K562 (cell line): ENCODE results near the gene NSDHL. TPM values are rescaled to one million over a fixed set of nuclear protein-coding genes. Genes with fewer than 3 reads are reported as not detected.

ENCODE experiments used
- ATAC-seq: fragments of 200-7000 bp; cut with Tn5 transposase; 3 replicates; pipeline ENCODE4 v1.9.1; 2020; ENCODE audit warnings: moderate library complexity
- BruUV-seq: library from RNA; stranded (reverse); fragments of 400-500 nt; replicated peaks from 2 replicates; lab custom pipeline; 2021; lab: Mats Ljungman, UMichigan
- CTCF ChIA-PET: fragments of 300-600 bp; formaldehyde crosslinking; extraction: SDS; loops from one replicate; lab custom pipeline; 2021; ENCODE audit warnings: low intra/inter-chr PET ratio; lab: Yijun Ruan, JAX
- POLR2A ChIA-PET: fragments of 300-600, 350-650 bp; sonication (Branson Sonifier 250); formaldehyde crosslinking; extraction: SDS; loops from one replicate; lab custom pipeline; 2021; ENCODE audit warnings: antibody characterized with exemption, inconsistent platforms; lab: Yijun Ruan, JAX
- DNase-seq, 4 experiments: peaks; one replicate each; pipeline versions ENCODE4 v3.0.0 to v3.0.0-alpha.2; 2011 to 2018; ENCODE audit warnings: low spot score in 3 of 4, mixed read lengths in 3 of 4; ENCODE audit errors: extremely low read depth in 1 of 4
- FAIRE-seq: peaks from 2 replicates; lab custom pipeline; 2011; peaks lifted over from hg19 to GRCh38; lab: Jason Lieb, UNC
- H2AFZ ChIP-seq: 2 replicates; pipeline ENCODE4 v1.6.0; 2011; ENCODE audit warnings: low read depth, low read length, control low read depth, inconsistent platforms
- H3K27ac ChIP-seq: fragments of 200-600 bp; 3 replicates; pipeline ENCODE4 v1.8.0; 2011; ENCODE audit warnings: low read depth, mild to moderate bottlenecking, control low read depth, inconsistent platforms, low read length, moderate library complexity, mixed read lengths; ENCODE audit errors: extremely low read depth
- H3K27me3 ChIP-seq, 2 experiments: fragments of 300-600 bp in 1 of 2; 2 replicates in 1 of 2; 3 replicates in 1 of 2; pipeline versions ENCODE4 v1.6.0 to v1.8.0; 2011; ENCODE audit warnings: inconsistent platforms in 2 of 2, low read length in 2 of 2, mild to moderate bottlenecking in 1 of 2, mixed read lengths in 1 of 2, moderate library complexity in 1 of 2; ENCODE audit not compliant: control insufficient read depth in 2 of 2, insufficient read depth in 2 of 2
- H3K36me3 ChIP-seq: fragments of 300-600 bp; 3 replicates; pipeline ENCODE4 v1.8.0; 2011; ENCODE audit warnings: mild to moderate bottlenecking, low read length, inconsistent platforms; ENCODE audit not compliant: control insufficient read depth, insufficient read depth
- H3K4me1 ChIP-seq, 2 experiments: fragments of 200-600 bp in 1 of 2; replicated peaks in 1 of 2; 2 replicates in 1 of 2; 3 replicates in 1 of 2; pipeline versions ENCODE4 v1.5.1 to v1.8.0; 2011; ENCODE audit warnings: inconsistent platforms in 2 of 2, low read length in 2 of 2, mild to moderate bottlenecking in 1 of 2, mixed read lengths in 1 of 2, moderate library complexity in 1 of 2; ENCODE audit not compliant: control insufficient read depth in 2 of 2, insufficient read depth in 2 of 2
- H3K4me2 ChIP-seq: 2 replicates; pipeline ENCODE4 v1.6.1; 2011; ENCODE audit warnings: low read length, control low read depth, inconsistent platforms, mixed read lengths; ENCODE audit not compliant: insufficient read depth
- H3K4me3 ChIP-seq: fragments of 200-600 bp; sonication (generic), shearing (Covaris generic); 2 replicates; pipeline ENCODE4 v1.5.1; 2016; ENCODE audit warnings: control low read depth, inconsistent platforms
- H3K79me2 ChIP-seq: fragments of 200-600 bp; 3 replicates; pipeline ENCODE4 v1.8.0; 2011; ENCODE audit warnings: low read length, inconsistent platforms; ENCODE audit not compliant: control insufficient read depth, insufficient read depth
- H3K9ac ChIP-seq, 2 experiments: 2 replicates each; pipeline versions ENCODE4 v1.6.0 to v1.6.1; 2011; ENCODE audit warnings: low read depth in 2 of 2, low read length in 2 of 2, control low read depth in 1 of 2, inconsistent platforms in 1 of 2, mild to moderate bottlenecking in 1 of 2, mixed read lengths in 1 of 2; ENCODE audit not compliant: insufficient read depth in 1 of 2
- H3K9me1 ChIP-seq: one replicate; pipeline ENCODE4 v1.6.0; 2011; ENCODE audit warnings: inconsistent platforms, mild to moderate bottlenecking, low read length, moderate library complexity; ENCODE audit not compliant: control insufficient read depth, insufficient read depth
- H3K9me3 ChIP-seq: replicated peaks from 2 replicates; pipeline ENCODE4 v1.5.1; 2011; ENCODE audit warnings: low read depth, low read length, inconsistent platforms; ENCODE audit not compliant: control insufficient read depth, insufficient read depth
- H4K20me1 ChIP-seq: replicated peaks from 2 replicates; pipeline ENCODE4 v1.6.1; 2011; ENCODE audit warnings: low read length, inconsistent platforms, mixed read lengths; ENCODE audit not compliant: control insufficient read depth, insufficient read depth
- ATF1 ChIP-seq, 2 experiments: fragments of 450-650 bp in 1 of 2; IDR thresholded peaks; 2 replicates each; pipeline ENCODE4 v1.6.1; 2016; ENCODE audit warnings: missing compliant biosample characterization in 1 of 2, missing genetic modification characterization in 1 of 2
- ATF3 ChIP-seq, 2 experiments: fragments of 450-650 bp in 1 of 2; sonication (generic) in 1 of 2; formaldehyde crosslinking in 1 of 2; IDR thresholded peaks in 1 of 2; conservative IDR thresholded peaks in 1 of 2; 2 replicates each; pipeline versions ENCODE4 v1.6.1 to v1.8.1; 2016 to 2023; ENCODE audit warnings: mild to moderate bottlenecking in 2 of 2, moderate library complexity in 2 of 2, inconsistent platforms in 1 of 2, missing genetic modification reagents in 1 of 2
- CBFA2T3 ChIP-seq: fragments of 450-650 bp; IDR thresholded peaks from 2 replicates; pipeline ENCODE4 v1.6.1; 2017
- CBX1 ChIP-seq: sonication (generic); IDR thresholded peaks from 2 replicates; pipeline ENCODE4 v1.6.1; 2016; ENCODE audit warnings: antibody characterized with exemption, low read depth, mild to moderate bottlenecking
- FOSL1 ChIP-seq: fragments of 200-800 bp; sonication (Bioruptor generic); conservative IDR thresholded peaks from 2 replicates; pipeline ENCODE4 v1.6.1; 2016; ENCODE audit warnings: missing genetic modification characterization, missing compliant biosample characterization
- GATA2 ChIP-seq: sonication (generic); formaldehyde crosslinking; IDR thresholded peaks from 2 replicates; pipeline ENCODE4 v1.4.0; 2020; ENCODE audit warnings: mild to moderate bottlenecking, missing genetic modification reagents
- HBP1 ChIP-seq: fragments of 450-650 bp; formaldehyde crosslinking; IDR thresholded peaks from 2 replicates; pipeline ENCODE4 v1.4.0; 2022; ENCODE audit warnings: missing genetic modification characterization
- HDAC2 ChIP-seq: fragments of 450-650 bp; IDR thresholded peaks from 2 replicates; pipeline ENCODE4 v1.6.1; 2016; ENCODE audit warnings: mild to moderate bottlenecking
- ILK ChIP-seq: fragments of 450-650 bp; IDR thresholded peaks from 2 replicates; pipeline ENCODE4 v1.6.1; 2016; ENCODE audit warnings: missing genetic modification characterization, low read depth, mild to moderate bottlenecking, missing compliant biosample characterization, moderate library complexity, borderline replicate concordance
- JUNB ChIP-seq: fragments of 450-650 bp; formaldehyde crosslinking; conservative IDR thresholded peaks from 2 replicates; pipeline ENCODE4 v1.4.0; 2020; ENCODE audit warnings: mild to moderate bottlenecking
- KDM1A ChIP-seq, 2 experiments: fragments of 450-650 bp; IDR thresholded peaks; 2 replicates each; pipeline ENCODE4 v1.6.1; 2016; ENCODE audit warnings: mild to moderate bottlenecking in 2 of 2
- MAFK ChIP-seq: IDR thresholded peaks from 2 replicates; pipeline ENCODE4 v1.6.1; 2011; ENCODE audit warnings: low read length, improper control_type of control experiment
- MXI1 ChIP-seq: IDR thresholded peaks from 2 replicates; pipeline ENCODE4 v1.6.1; 2011; ENCODE audit warnings: low read depth, mild to moderate bottlenecking, improper control_type of control experiment, low read length
- PTBP1 ChIP-seq: fragments of 200-400 bp; formaldehyde crosslinking; IDR thresholded peaks from 2 replicates; pipeline ENCODE4 v1.6.1; 2017; ENCODE audit warnings: low read depth, low read length
- RBM25 ChIP-seq: fragments of 200-400 bp; formaldehyde crosslinking; IDR thresholded peaks from 2 replicates; pipeline ENCODE4 v1.6.1; 2018; ENCODE audit warnings: low read length, low read depth, moderate library complexity; ENCODE audit not compliant: severe bottlenecking
- RFX1 ChIP-seq: fragments of 450-650 bp; IDR thresholded peaks from 2 replicates; pipeline ENCODE4 v1.6.1; 2016; ENCODE audit warnings: mild to moderate bottlenecking, moderate library complexity
- SMARCA5 ChIP-seq: fragments of 450-650 bp; IDR thresholded peaks from 2 replicates; pipeline ENCODE4 v1.6.1; 2016
- TBL1XR1 ChIP-seq, 2 experiments: IDR thresholded peaks; 2 replicates each; pipeline ENCODE4 v1.6.1; 2012; ENCODE audit warnings: improper control_type of control experiment in 2 of 2, low read length in 2 of 2, mild to moderate bottlenecking in 1 of 2
- TCF15 ChIP-seq: fragments of 250-450 bp; sonication (Bioruptor Pico); IDR thresholded peaks from 2 replicates; pipeline ENCODE4 v1.8.0; 2022; ENCODE audit warnings: moderate library complexity, mild to moderate bottlenecking, inconsistent platforms
- ZC3H4 ChIP-seq: sonication (generic); formaldehyde crosslinking; IDR thresholded peaks from 2 replicates; pipeline ENCODE4 v1.9.0; 2021; ENCODE audit warnings: missing genetic modification reagents, borderline replicate concordance
- ZFP36 ChIP-seq: fragments of 150-350 bp; IDR thresholded peaks from 2 replicates; pipeline ENCODE4 v1.6.1; 2018; ENCODE audit warnings: low read length, low read depth; ENCODE audit not compliant: partially characterized antibody
- WGBS: fragments of 100-300 bp; shearing (Covaris generic); methylation state at CpG from one replicate; pipeline ENCODE4 v1.1.6; 2016; ENCODE audit warnings: low coverage, mixed read lengths; ENCODE audit not compliant: insufficient coverage; ENCODE audit errors: missing lambda C conversion rate; 5-methylcytosine and 5-hydroxymethylcytosine counted together
- in situ Hi-C: fragments of 300-500 bp; cut with MboI; formaldehyde crosslinking; loops from 4 replicates; pipeline ENCODE4 v1.15.0; 2018; ENCODE audit warnings: inconsistent platforms, mixed read lengths
- intact Hi-C: fragments of 100-400 bp; cut with micrococcal nuclease; formaldehyde crosslinking; loops from 2 replicates; pipeline ENCODE4 v1.14.2; 2022
- polyA plus RNA-seq, 8 experiments: library from polyadenylated mRNA; depleted of rRNA in 4 of 8; stranded (reverse) in 5 of 8; unstranded in 3 of 8; fragments of >200 nt; fragmentation: Nextera tagmentation in 2 of 8; fragmentation: Illumina TruSeq in 1 of 8; extraction: Ambion mirVana in 2 of 8; extraction: Trizol in 1 of 8; gene quantifications; 2 replicates each; pipeline versions ENCODE4 v1.2.1 to v1.2.3, GENCODE V29; 2011 to 2014; ENCODE audit warnings: inconsistent platforms in 1 of 8, missing spikeins in 1 of 8
- total RNA-seq, 7 experiments: library from RNA; depleted of rRNA in 6 of 7; stranded (reverse); fragments of >200 nt in 6 of 7; fragmentation: Illumina TruSeq in 2 of 7; extraction: Trizol in 2 of 7; gene quantifications; 2 replicates each; pipeline versions ENCODE4 v1.2.1 to v1.2.3, GENCODE V29; 2011 to 2021; ENCODE audit warnings: low replicate concordance in 1 of 7

NSDHL gene
- total and polyA plus RNA-seq, 9 of the 15 experiments (the other 6 are each of a cell fraction or from before 2014, with no cell fraction given), result 22.5 to 63.4 (median 40.8) TPM

- BruUV-seq, result no TSS peak
- DNase-seq (peak in 1 of 4 experiments; percentile 24), FAIRE-seq (peak; percentile 29), ATAC-seq (no peak)
- WGBS, result 52% methylated on average over 17 of the region's 17 CpGs
- Histone ChIP-seq H3K9ac (no peak overlapping the region; a peak in 1 of 4 replicates), H3K36me3 (peaks cover 82% of the 10 kb centered on the region; the same call in 2 of the 3 replicates), H3K27me3 (no peaks in the 10 kb centered on the region), H3K4me3 (no peak overlapping the region), H3K4me2 (no peak overlapping the region), H3K27ac (no peak overlapping the region), H3K4me1 (peaks cover 12 to 41% of the 10 kb centered on the region in 2 experiments), H4K20me1 (peaks cover 25% of the 10 kb centered on the region), H3K9me1 (peaks cover 6% of the 10 kb centered on the region), H3K9me3 (no peaks in the 10 kb centered on the region), H3K79me2 (peaks cover 55% of the 10 kb centered on the region), H2AFZ (no peak overlapping the region)
- in situ Hi-C loops, result no loop called here
- intact Hi-C loops, result no loop called here
- CTCF ChIA-PET, result no interaction called here
- POLR2A ChIA-PET, result no interaction called here
- no peak for TF ChIP-seq ZFP36
- TF ChIP-seq CBX1, result peak; percentile 89; the same call in 1 of the 2 replicates
- no peak for TF ChIP-seq MXI1
- TF ChIP-seq FOSL1 (tag), result peak; percentile 73
- TF ChIP-seq JUNB (CRISPR knock-in tag), result 0 out of 2 replicates have a peak, but pooled peaks have one; percentile 15
- no peak for TF ChIP-seq TBL1XR1 (IDR thresholded peaks at IDR 0.05; ENCODE audit: low read length in 2 of 2)
- TF ChIP-seq KDM1A (IDR thresholded peaks at IDR 0.05), result peak; percentile 66 to 87
- TF ChIP-seq HDAC2, result peak; percentile 79; the same call in 1 of the 2 replicates
- TF ChIP-seq PTBP1, result 0 out of 2 replicates have a peak, but pooled peaks have one; percentile 70
- TF ChIP-seq SMARCA5, result peak; percentile 80; the same call in 1 of the 2 replicates
- TF ChIP-seq ILK (tag), result no peak
- peak; percentile 31; the same call in 1 of the 2 replicates for TF ChIP-seq CBFA2T3
- no peak for TF ChIP-seq GATA2 (CRISPR knock-in tag)
- no peak for TF ChIP-seq RFX1
- TF ChIP-seq ATF3 (IDR thresholded peaks at IDR 0.05), result peak; percentile 57
- TF ChIP-seq ATF3 (CRISPR knock-in tag; conservative IDR thresholded peaks at IDR 0.05), result no peak
- TF ChIP-seq TCF15 (CRISPR knock-in tag), result no peak
- no peak for TF ChIP-seq HBP1 (CRISPR knock-in tag)
- TF ChIP-seq ZC3H4 (CRISPR knock-in tag), result no peak
- peak; percentile 91 for TF ChIP-seq RBM25
- TF ChIP-seq ATF1 (CRISPR knock-in tag; IDR thresholded peaks at IDR 0.05), result no peak
- 0 out of 2 replicates have a peak, but pooled peaks have one; percentile 13 for TF ChIP-seq ATF1 (tag; IDR thresholded peaks at IDR 0.05)
- TF ChIP-seq MAFK, result no peak
Observed at GRCh38 chrX:152845618-152846240, 14.9 kb downstream of the NSDHL start.
